GM21737 (cell line): ENCODE measurements around the gene TAGLN3.
"Not testable (repeated sequence)": the region's sequence is repeated elsewhere in the genome, so short reads cannot be mapped to it uniquely, and the experiment has no call there.

ENCODE experiments used
- ATAC-seq: cut with Tn5 transposase; IDR thresholded peaks from one replicate; pipeline ENCODE4 v1.9.1; 2021; ENCODE audit warnings: mild to moderate bottlenecking, moderate library complexity; ENCODE audit not compliant: unreplicated experiment

The TAGLN3 gene

GRCh38 chr3:112007633-112008032 is 8.9 kb downstream of the TAGLN3 start:
- ATAC-seq, result no peak

- no peak for ATAC-seq
These were observed 10.9 kb downstream of the TAGLN3 start for GRCh38 chr3:112009670-112010069.

GRCh38 chr3:112010636-112011035 is 11.9 kb downstream of the TAGLN3 start:
- no peak for ATAC-seq

GRCh38 chr3:112011376-112011940 is 12.7 kb downstream of the TAGLN3 start:
- no peak for ATAC-seq

GRCh38 chr3:112012205-112012992 is 13.7 kb downstream of the TAGLN3 start:
- no peak for ATAC-seq

- peak; percentile 78 for ATAC-seq
These were observed 14.5 kb downstream of the TAGLN3 start for GRCh38 chr3:112013058-112013783.

- ATAC-seq, result no peak
These were observed 15.0 kb downstream of the TAGLN3 start for GRCh38 chr3:112013784-112014143.

- no peak for ATAC-seq
These were observed 18.4 kb downstream of the TAGLN3 start for GRCh38 chr3:112017091-112017490.

GRCh38 chr3:112018712-112019111 is 20.0 kb downstream of the TAGLN3 start:
- no peak for ATAC-seq

GRCh38 chr3:112019716-112020115 is 21.0 kb downstream of the TAGLN3 start:
- ATAC-seq, result no peak

- no peak for ATAC-seq
These were observed 22.0 kb downstream of the TAGLN3 start for GRCh38 chr3:112020674-112021085.

- no peak for ATAC-seq
These were observed 28.4 kb downstream of the TAGLN3 start for GRCh38 chr3:112027142-112027541.

- ATAC-seq, result no peak
These were observed 29.1 kb downstream of the TAGLN3 start for GRCh38 chr3:112027826-112028225.

GRCh38 chr3:112030901-112031300 is 32.2 kb downstream of the TAGLN3 start:
- no peak for ATAC-seq

GRCh38 chr3:112032098-112032731 is 33.5 kb downstream of the TAGLN3 start:
- ATAC-seq, result no peak

GRCh38 chr3:112034436-112034835 is 35.7 kb downstream of the TAGLN3 start, which contains the start of gene TMPRSS7:
TSS of gene TMPRSS7 (plus strand) at chr3:112034736. CDS start at chr3:112034846, 110 bp downstream.
- no peak for ATAC-seq

GRCh38 chr3:112035241-112035640 is 36.5 kb downstream of the TAGLN3 start:
- no peak for ATAC-seq

GRCh38 chr3:112037194-112037593 is 38.5 kb downstream of the TAGLN3 start:
- not testable (repeated sequence) for ATAC-seq

GRCh38 chr3:112038863-112039262 is 40.1 kb downstream of the TAGLN3 start:
- ATAC-seq, result no peak

- ATAC-seq, result no peak
These were observed 42.6 kb downstream of the TAGLN3 start for GRCh38 chr3:112041321-112041720.

- no peak for ATAC-seq
These were observed 44.1 kb downstream of the TAGLN3 start for GRCh38 chr3:112042842-112043280.
